ENCODE results near the gene CES1. TPM values are rescaled to one million over a fixed set of nuclear protein-coding genes. Genes with fewer than 3 reads are reported as not detected.
"Not testable (repeated sequence)": the region's sequence is repeated elsewhere in the genome, so short reads cannot be mapped to it uniquely, and the experiment has no call there.

The CES1 gene
- total RNA-seq, 2 donors from 2014 or later, result not detected

DNA sequence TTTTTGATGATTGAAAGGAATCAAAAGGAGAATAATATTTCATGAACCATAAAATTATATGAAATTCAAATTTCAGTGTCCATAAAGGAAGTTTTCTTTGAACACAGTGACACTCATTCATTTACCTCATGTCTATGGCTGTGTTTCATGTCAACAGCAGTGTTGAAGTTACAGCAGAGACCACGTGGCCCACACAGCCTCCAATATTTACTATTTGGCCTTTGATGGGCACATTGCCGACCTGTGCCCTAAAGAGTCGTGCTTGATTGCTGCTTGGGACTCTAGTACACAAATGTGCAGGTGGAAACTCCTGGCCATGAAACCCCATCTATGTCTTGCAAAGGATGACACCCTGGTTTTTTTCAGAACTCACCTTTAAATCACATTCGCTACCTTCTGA is 57.0 kb downstream of the CES1 start:
- Mint-ChIP-seq H3K9me3 (peaks cover 3 to 10% of the 10 kb centered on the region in 2 donors), H3K36me3 (no peaks in the 10 kb centered on the region), H3K27ac (no peak overlapping the region)
- DNase-seq (ENCODE audit: low spot score in 2 of 2) (no peak), ATAC-seq (no peak)

GRCh38 chr16:55773859-55774549 is 58.9 kb downstream of the CES1 start:
- Mint-ChIP-seq H3K36me3 (no peaks in the 10 kb centered on the region), H3K9me3 (peaks cover 3 to 10% of the 10 kb centered on the region in 2 donors), H3K27ac (no peak overlapping the region)
- ATAC-seq (no peak), DNase-seq (ENCODE audit: low spot score in 2 of 2) (no peak)

DNA sequence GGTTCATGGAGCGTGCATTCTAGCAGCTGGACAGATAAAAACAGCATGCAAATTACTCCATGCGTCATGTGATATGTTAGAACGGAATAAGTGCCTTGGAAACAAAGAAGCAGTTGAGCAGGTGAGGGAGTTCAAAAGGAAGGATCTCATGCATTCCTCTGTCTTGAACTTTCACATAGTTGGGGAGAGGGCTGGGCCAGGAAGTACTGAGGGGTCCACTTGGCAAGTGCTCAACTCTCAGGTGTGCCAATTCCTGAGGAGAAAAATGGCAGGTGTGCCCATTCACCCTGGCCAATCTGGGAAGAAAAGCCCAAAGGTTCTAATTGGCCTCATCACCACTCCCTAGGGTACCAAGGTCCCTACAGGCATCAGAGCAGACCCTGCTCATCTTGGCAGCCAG is 67.7 kb downstream of the CES1 start:
- no peak overlapping the region for H3K27ac Mint-ChIP-seq

GRCh38 chr16:55760310-55761001 is 72.4 kb downstream of the CES1 start:
- Mint-ChIP-seq H3K9me3 (no peaks in the 10 kb centered on the region), H3K27ac (no peak overlapping the region), H3K36me3 (no peaks in the 10 kb centered on the region)
- ATAC-seq (no peak), DNase-seq (ENCODE audit: low spot score in 2 of 2) (no peak)

More for the DNA sequence above, 67.7 kb downstream of the CES1 start:
- DNase-seq (ENCODE audit: low spot score in 2 of 2) (no peak), ATAC-seq (no peak)
- Mint-ChIP-seq H3K36me3 (no peaks in the 10 kb centered on the region), H3K9me3 (no peaks in the 10 kb centered on the region)

DNA sequence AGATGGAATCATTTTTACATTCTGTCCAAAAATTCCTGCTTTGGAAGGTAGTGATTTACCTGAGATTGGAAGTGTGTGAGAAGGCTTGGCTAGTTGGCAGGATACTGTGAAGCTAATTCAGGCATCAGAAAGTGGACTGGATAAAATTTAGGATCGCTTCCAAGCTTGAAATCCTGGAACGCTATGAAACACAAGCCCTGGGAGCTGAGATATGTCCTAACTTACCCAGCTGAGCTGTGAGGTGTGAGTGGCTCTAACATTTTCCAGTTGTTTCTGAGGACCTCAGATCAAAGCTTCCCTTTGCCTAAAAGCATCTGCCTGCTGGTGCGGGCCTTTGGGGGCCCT is 73.0 kb downstream of the CES1 start:
- ATAC-seq; H3K9me3 Mint-ChIP-seq; DNase-seq (ENCODE audit: low spot score in 2 of 2); H3K36me3 Mint-ChIP-seq; H3K27ac Mint-ChIP-seq: not testable (repeated sequence)

DNA sequence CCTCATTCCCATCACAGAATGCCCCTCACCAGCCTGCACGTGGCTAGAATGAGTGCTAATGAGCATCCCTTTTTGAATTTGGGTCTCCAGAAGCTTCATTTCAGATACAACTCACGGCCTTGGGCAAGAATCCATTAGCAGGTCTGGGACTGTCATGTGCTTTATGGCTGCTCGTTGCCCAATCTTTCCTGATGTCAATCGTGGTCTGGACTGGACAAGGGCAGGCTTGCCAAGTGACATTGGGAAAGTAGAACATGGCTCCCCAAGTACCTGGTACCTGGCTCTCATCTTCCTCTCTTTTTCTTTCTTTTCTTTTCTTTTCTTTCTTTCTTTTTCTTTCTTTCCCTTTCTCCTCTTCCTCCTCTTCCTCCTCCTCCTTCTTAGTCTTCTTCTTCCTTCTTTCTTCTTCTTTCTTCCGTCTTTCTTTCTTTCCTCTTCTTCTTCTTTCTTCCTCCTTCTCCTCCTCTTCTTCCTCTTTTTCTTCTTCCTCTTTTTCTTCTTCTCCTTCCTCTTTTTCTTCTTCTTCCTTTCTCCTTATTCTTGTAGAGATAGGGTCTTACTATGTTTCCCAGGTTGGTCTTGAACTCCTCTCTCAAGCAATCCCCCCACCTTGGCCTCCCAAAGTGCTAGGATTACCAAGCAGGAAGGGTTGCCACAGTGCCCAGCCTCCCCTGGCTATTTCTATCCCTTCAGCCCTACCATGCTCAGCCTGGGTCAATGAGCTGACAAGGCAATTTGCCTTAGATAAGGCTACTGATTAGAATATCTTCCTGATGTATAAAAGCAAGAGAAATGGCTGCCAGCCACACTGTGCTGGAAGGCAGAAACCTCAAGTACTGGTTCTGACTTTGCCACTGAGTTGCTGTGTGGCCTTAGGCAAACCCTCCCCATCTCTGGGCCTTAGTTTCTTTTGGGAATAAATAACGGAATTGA is 75.0 kb downstream of the CES1 start:
- not testable (repeated sequence) for ATAC-seq
- peaks cover 12 to 20% of the 10 kb centered on the region in 2 donors for H3K36me3 Mint-ChIP-seq

DNA sequence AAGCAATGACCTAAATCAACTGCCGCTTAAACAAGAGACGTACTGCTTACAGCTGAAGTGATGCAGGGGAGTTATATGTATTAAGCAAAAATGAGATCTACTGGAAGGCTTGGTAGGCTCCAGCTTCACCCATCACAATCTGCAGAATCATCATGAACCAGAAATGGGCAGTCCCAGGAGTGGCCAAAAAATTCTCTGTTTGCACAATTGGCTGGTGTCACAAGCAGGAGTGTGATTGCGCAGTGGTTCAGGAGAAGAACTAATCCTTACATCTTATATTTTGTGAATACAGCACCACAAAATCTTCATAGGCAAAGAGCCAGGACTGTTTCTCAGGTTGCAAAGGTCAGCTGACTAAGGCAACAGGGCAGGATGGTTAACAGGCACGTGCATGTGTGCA is 75.9 kb downstream of the CES1 start:
- Mint-ChIP-seq H3K9me3 (peaks cover 13 to 19% of the 10 kb centered on the region in 2 donors), H3K36me3 (peaks cover 12 to 29% of the 10 kb centered on the region in 2 donors)
- no peak for ATAC-seq

More for the DNA sequence above, 75.0 kb downstream of the CES1 start:
- Mint-ChIP-seq H3K27ac (peak overlapping the region in 1 of 2 donors; percentile 46), H3K9me3 (peaks cover 6 to 15% of the 10 kb centered on the region in 2 donors)
- not testable (repeated sequence) for DNase-seq (ENCODE audit: low spot score in 2 of 2)

DNA sequence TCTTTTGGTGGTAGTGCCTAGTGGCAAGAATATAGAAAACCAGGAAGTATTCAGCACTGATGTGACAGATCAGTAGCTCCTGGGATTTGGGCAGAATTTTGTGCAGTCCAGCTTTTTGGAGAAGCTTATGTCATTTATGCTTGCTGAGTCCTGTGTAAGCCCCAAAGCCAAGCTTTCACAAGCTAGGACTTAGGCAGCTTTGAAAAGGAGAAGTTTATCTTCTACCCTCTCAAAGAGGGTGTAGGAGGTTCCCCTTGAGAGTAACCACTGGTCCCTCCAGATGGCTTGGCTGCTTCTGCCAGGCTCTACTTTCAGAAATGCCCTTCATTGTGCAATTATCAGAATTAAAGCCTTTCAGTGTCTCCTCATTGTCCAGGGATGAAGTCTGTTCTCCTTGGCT is 78.8 kb downstream of the CES1 start:
- DNase-seq (ENCODE audit: low spot score in 2 of 2), result no peak

More for the DNA sequence above, 75.9 kb downstream of the CES1 start:
- H3K27ac Mint-ChIP-seq, result no peak overlapping the region
- no peak for DNase-seq (ENCODE audit: low spot score in 2 of 2)

GRCh38 chr16:55753145-55753631 is 79.7 kb downstream of the CES1 start:
- Mint-ChIP-seq H3K9me3 (peaks cover 14 to 19% of the 10 kb centered on the region in 2 donors), H3K36me3 (peaks cover 12 to 30% of the 10 kb centered on the region in 2 donors), H3K27ac (peak overlapping the region; percentile 32 to 65)
- DNase-seq (ENCODE audit: low spot score in 2 of 2); ATAC-seq: not testable (repeated sequence)

More for the DNA sequence above, 78.8 kb downstream of the CES1 start:
- Mint-ChIP-seq H3K9me3 (peaks cover 14 to 19% of the 10 kb centered on the region in 2 donors), H3K36me3 (peaks cover 12 to 30% of the 10 kb centered on the region in 2 donors), H3K27ac (peak overlapping the region in 1 of 2 donors; percentile 32)
- ATAC-seq, result no peak

Other genes with a start within 250 kb of the CES1 start
- gene SLC6A2, start 177.1 kb downstream of the CES1 start, total RNA-seq, result not detected
- gene CES5A, start 42.3 kb upstream of the CES1 start, total RNA-seq, result not detected